Right lobe of liver (tissue), 4 donors: Measurements from ENCODE around the gene KRT4.

Source experiments
- POLR2A ChIP-seq: fragments of 450-650 bp; IDR thresholded peaks from one replicate; pipeline ENCODE4 v1.6.1; 2017; ENCODE audit warnings: antibody characterized with exemption, mild to moderate bottlenecking
- TF ChIP-seq, protein P1 (sequence below), 4 donors: fragments of 200-600 bp in 3 of 4; fragments of 450-650 bp in 1 of 4; IDR thresholded peaks; one replicate each; pipeline versions ENCODE4 v1.5.1 to v1.8.0; 2016 to 2022; ENCODE audit warnings: antibody characterized with exemption in 4 of 4, mild to moderate bottlenecking in 2 of 4
- donor health status: DM: no; HTN: no; CAD: no.
- donor health status: DM: no; HTN: no; CAD: no.
- donor health status: DM: no; HTN: yes; CAD: no.

DNA sequence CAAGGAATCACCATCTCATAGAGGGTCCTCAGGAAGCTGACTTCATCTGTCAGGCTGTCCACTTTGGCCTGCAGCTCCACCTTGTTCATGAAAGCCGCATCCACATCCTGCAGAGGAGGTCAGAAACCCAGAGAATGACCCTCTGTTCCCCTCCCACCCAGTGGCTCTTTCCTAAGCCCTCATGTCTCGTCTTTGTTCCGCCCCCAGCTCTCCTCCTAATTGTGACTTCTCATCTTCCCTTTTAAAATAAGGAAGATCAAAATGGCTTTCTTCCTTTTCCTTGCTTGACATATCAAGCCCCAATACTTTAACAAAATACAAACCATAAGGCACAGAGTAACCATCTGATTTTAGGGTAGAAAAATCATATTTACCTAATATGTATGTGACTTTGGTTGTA, 41.1 kb downstream of the KRT4 start:
- TF ChIP-seq, protein P1, sequence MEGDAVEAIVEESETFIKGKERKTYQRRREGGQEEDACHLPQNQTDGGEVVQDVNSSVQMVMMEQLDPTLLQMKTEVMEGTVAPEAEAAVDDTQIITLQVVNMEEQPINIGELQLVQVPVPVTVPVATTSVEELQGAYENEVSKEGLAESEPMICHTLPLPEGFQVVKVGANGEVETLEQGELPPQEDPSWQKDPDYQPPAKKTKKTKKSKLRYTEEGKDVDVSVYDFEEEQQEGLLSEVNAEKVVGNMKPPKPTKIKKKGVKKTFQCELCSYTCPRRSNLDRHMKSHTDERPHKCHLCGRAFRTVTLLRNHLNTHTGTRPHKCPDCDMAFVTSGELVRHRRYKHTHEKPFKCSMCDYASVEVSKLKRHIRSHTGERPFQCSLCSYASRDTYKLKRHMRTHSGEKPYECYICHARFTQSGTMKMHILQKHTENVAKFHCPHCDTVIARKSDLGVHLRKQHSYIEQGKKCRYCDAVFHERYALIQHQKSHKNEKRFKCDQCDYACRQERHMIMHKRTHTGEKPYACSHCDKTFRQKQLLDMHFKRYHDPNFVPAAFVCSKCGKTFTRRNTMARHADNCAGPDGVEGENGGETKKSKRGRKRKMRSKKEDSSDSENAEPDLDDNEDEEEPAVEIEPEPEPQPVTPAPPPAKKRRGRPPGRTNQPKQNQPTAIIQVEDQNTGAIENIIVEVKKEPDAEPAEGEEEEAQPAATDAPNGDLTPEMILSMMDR (IDR thresholded peaks at IDR 0.05): no peak
- TF ChIP-seq POLR2A: no peak
